ENCODE measurements around the gene ATP6V0E1.
"Not testable (repeated sequence)": the region's sequence is repeated elsewhere in the genome, so short reads cannot be mapped to it uniquely, and the experiment has no call there.

ATP6V0E1 gene

DNA sequence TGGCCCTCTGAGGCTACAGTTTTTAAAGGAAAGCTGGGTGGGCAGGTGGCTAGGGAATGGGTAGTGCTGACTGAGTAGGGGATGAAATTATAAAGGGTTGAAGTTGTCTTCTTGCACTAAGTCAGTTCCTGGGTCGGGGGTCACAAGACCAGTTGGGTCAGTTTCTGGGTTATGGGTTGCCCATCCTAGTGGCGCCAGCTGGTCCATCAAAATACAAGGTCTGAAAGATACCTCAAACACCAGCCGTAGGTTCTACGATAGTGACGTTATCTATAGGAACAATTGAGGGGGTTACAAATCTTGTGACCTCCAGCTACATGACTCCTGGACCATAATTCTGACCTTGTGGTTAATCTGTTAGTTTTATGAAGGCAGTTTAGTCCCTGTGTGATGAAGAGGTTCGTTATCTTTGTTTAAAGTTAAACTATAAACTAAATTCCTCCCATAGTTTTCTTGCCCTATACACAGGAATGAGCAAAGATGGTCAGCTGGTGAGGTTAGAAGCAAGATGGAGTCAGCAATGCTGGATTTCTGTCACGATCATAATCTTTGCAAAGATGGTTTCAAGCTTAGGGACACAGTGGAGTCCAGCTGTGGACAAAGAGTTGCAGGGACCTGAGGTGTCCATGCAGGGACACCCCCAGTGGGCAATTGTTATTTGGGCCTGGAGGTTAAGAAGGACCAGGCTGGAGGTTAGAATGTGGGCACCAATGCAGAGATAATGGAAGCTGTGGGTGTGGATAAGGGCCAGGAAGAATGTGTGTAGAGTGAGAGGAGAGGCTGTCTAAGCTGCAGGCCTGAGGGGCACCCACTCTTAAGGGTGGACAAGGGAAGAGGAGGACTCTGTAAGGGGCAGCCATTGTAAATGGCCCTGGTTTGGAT lies 58.6 kb downstream of the ATP6V0E1 start:
- no peak overlapping the region for H3K4me3 ChIP-seq (replicated peaks; ENCODE audit: insufficient read depth, low read length)
- DNase-seq (ENCODE audit: low read depth in 1 of 2, low spot score in 1 of 2) = no peak
- TF ChIP-seq POLR2AphosphoS5 (IDR thresholded peaks at IDR 0.05; ENCODE audit: low read depth) = no peak
- TF ChIP-seq GABPA (IDR thresholded peaks at IDR 0.05; ENCODE audit: low read depth) = no peak
- TF ChIP-seq, protein P1, sequence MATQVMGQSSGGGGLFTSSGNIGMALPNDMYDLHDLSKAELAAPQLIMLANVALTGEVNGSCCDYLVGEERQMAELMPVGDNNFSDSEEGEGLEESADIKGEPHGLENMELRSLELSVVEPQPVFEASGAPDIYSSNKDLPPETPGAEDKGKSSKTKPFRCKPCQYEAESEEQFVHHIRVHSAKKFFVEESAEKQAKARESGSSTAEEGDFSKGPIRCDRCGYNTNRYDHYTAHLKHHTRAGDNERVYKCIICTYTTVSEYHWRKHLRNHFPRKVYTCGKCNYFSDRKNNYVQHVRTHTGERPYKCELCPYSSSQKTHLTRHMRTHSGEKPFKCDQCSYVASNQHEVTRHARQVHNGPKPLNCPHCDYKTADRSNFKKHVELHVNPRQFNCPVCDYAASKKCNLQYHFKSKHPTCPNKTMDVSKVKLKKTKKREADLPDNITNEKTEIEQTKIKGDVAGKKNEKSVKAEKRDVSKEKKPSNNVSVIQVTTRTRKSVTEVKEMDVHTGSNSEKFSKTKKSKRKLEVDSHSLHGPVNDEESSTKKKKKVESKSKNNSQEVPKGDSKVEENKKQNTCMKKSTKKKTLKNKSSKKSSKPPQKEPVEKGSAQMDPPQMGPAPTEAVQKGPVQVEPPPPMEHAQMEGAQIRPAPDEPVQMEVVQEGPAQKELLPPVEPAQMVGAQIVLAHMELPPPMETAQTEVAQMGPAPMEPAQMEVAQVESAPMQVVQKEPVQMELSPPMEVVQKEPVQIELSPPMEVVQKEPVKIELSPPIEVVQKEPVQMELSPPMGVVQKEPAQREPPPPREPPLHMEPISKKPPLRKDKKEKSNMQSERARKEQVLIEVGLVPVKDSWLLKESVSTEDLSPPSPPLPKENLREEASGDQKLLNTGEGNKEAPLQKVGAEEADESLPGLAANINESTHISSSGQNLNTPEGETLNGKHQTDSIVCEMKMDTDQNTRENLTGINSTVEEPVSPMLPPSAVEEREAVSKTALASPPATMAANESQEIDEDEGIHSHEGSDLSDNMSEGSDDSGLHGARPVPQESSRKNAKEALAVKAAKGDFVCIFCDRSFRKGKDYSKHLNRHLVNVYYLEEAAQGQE (IDR thresholded peaks at IDR 0.05; ENCODE audit: insufficient replicate concordance, low read depth) = no peak
- TF ChIP-seq, protein P2, sequence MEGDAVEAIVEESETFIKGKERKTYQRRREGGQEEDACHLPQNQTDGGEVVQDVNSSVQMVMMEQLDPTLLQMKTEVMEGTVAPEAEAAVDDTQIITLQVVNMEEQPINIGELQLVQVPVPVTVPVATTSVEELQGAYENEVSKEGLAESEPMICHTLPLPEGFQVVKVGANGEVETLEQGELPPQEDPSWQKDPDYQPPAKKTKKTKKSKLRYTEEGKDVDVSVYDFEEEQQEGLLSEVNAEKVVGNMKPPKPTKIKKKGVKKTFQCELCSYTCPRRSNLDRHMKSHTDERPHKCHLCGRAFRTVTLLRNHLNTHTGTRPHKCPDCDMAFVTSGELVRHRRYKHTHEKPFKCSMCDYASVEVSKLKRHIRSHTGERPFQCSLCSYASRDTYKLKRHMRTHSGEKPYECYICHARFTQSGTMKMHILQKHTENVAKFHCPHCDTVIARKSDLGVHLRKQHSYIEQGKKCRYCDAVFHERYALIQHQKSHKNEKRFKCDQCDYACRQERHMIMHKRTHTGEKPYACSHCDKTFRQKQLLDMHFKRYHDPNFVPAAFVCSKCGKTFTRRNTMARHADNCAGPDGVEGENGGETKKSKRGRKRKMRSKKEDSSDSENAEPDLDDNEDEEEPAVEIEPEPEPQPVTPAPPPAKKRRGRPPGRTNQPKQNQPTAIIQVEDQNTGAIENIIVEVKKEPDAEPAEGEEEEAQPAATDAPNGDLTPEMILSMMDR (IDR thresholded peaks at IDR 0.05; ENCODE audit: insufficient read depth, low read length) = no peak
- no peak for TF ChIP-seq SPI1 (IDR thresholded peaks at IDR 0.05; ENCODE audit: borderline replicate concordance, low read depth)
- H3K27me3 ChIP-seq (ENCODE audit: insufficient read depth, poor library complexity, severe bottlenecking) = no peaks in the 10 kb centered on the region
- no peak overlapping the region for H3K27ac ChIP-seq (replicated peaks)

DNA sequence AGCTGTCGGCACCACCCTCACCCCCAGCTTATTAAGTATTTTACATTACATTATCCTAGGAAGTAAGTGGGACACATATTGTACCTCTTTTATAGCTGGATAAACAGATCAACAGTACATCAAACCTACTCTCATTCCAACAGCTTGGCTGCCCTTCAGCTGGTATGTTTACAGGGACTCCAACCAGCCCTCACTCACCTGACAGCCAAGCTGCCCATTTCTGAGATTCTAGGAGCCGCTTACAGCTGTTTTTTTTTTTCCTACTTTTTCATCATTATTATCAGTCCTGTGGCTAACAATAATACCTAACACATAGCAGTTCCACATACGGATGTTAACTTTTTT lies 59.2 kb downstream of the ATP6V0E1 start:
- no peaks in the 10 kb centered on the region for H3K27me3 ChIP-seq (ENCODE audit: insufficient read depth, poor library complexity, severe bottlenecking)
- no peak overlapping the region for H3K4me3 ChIP-seq (replicated peaks; ENCODE audit: insufficient read depth, low read length)
- TF ChIP-seq, protein P1 (IDR thresholded peaks at IDR 0.05; ENCODE audit: insufficient replicate concordance, low read depth) = no peak
- TF ChIP-seq, protein P2 (IDR thresholded peaks at IDR 0.05; ENCODE audit: insufficient read depth, low read length) = no peak
- TF ChIP-seq GABPA (IDR thresholded peaks at IDR 0.05; ENCODE audit: low read depth) = no peak
- no peak for TF ChIP-seq SPI1 (IDR thresholded peaks at IDR 0.05; ENCODE audit: borderline replicate concordance, low read depth)
- DNase-seq (ENCODE audit: low read depth in 1 of 2, low spot score in 1 of 2) = no peak
- no peak overlapping the region for H3K27ac ChIP-seq (replicated peaks)

GRCh38 chr5:173045474-173045873 lies 61.9 kb downstream of the ATP6V0E1 start:
- H3K27ac ChIP-seq (replicated peaks) = no peak overlapping the region
- no peaks in the 10 kb centered on the region for H3K27me3 ChIP-seq (ENCODE audit: insufficient read depth, poor library complexity, severe bottlenecking)
- no peak for DNase-seq (ENCODE audit: low read depth in 1 of 2, low spot score in 1 of 2)
- TF ChIP-seq POLR2AphosphoS5 (IDR thresholded peaks at IDR 0.05; ENCODE audit: low read depth) (no peak), GABPA (IDR thresholded peaks at IDR 0.05; ENCODE audit: low read depth) (no peak), SPI1 (IDR thresholded peaks at IDR 0.05; ENCODE audit: borderline replicate concordance, low read depth) (no peak)
- TF ChIP-seq, protein P2 (IDR thresholded peaks at IDR 0.05; ENCODE audit: insufficient read depth, low read length) = no peak
- TF ChIP-seq, protein P1 (IDR thresholded peaks at IDR 0.05; ENCODE audit: insufficient replicate concordance, low read depth) = no peak
- H3K4me3 ChIP-seq (replicated peaks; ENCODE audit: insufficient read depth, low read length) = no peak overlapping the region

DNA sequence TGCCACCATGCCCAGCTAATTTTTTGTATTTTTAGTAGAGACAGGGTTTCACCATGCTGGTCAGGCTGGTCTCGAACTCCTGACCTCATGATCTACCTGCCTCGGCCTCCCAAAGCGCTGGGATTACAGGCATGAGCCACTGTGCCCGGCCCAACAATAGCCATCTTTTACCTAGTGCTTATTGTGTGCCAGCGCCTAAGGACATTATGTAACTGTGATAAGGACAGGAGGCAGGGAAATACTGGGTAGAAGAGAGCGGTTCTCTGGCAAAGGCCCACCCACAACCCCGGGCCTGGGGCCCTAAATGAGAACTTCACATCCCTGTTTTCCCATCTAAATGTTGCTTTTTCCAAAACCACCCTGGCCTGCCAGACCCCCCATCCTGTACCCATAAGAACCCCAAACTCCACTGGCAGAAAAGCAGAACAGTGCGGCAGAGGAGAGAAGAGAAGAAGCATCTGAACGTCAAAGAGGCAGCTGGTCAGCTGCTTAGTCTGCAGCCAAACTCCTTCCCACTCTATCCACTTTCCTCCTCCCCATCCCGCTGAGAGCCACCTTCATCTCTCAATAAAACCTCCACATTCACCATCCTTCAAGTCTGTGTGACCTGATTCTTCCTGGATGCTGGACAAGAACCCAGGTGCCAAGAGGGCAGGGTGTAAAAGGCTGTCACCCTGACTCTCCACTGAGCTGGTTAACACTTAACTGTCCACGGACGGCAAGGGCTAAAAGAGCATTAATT lies 63.7 kb downstream of the ATP6V0E1 start:
- not testable (repeated sequence) for H3K4me3 ChIP-seq (replicated peaks; ENCODE audit: insufficient read depth, low read length); H3K27ac ChIP-seq (replicated peaks); DNase-seq (ENCODE audit: low read depth in 1 of 2, low spot score in 1 of 2); H3K27me3 ChIP-seq (ENCODE audit: insufficient read depth, poor library complexity, severe bottlenecking)

Data from HL-60 (cell line).